Activated CD8-positive, alpha-beta T cell treated with anti-CD3 and anti-CD28 coated beads for 36 hours (primary cell): ENCODE measurements around the gene SIK3. TPM values are rescaled to one million over a fixed set of nuclear protein-coding genes. Genes with fewer than 3 reads are reported as not detected.
"Not testable (repeated sequence)": the region's sequence is repeated elsewhere in the genome, so short reads cannot be mapped to it uniquely, and the experiment has no call there.

ENCODE experiments used
- ATAC-seq: fragments of 200-7000 bp; cut with Tn5 transposase; one replicate; pipeline ENCODE4 v1.10.0; 2021; ENCODE audit warnings: mild to moderate bottlenecking, moderate library complexity
- CTCF ChIA-PET: fragments of 350-600 bp; sonication (Branson Sonifier 250); formaldehyde crosslinking; loops from one replicate; lab custom pipeline; 2021; ENCODE audit warnings: antibody characterized with exemption; lab: Charles Lee
- POLR2A ChIA-PET: fragments of 350-600 bp; sonication (Branson Sonifier 250); formaldehyde crosslinking; loops from one replicate; lab custom pipeline; 2021; ENCODE audit warnings: antibody characterized with exemption; lab: Charles Lee
- DNase-seq: peaks from one replicate; pipeline ENCODE4 v3.0.0-alpha.2; 2020
- H3K27ac Mint-ChIP-seq: one replicate; pipeline ENCODE4 v1.8.0; 2021; ENCODE audit warnings: mild to moderate bottlenecking, mixed read lengths
- H3K27me3 Mint-ChIP-seq: one replicate; pipeline ENCODE4 v1.8.0; 2021; ENCODE audit warnings: mixed read lengths
- H3K36me3 Mint-ChIP-seq: one replicate; pipeline ENCODE4 v1.8.0; 2021; ENCODE audit warnings: low read depth, mixed read lengths
- H3K4me1 Mint-ChIP-seq: one replicate; pipeline ENCODE4 v1.8.0; 2021; ENCODE audit warnings: low read depth, mixed read lengths
- H3K4me3 Mint-ChIP-seq: one replicate; pipeline ENCODE4 v1.8.0; 2021; ENCODE audit warnings: mild to moderate bottlenecking, moderate library complexity, mixed read lengths
- H3K9me3 Mint-ChIP-seq: one replicate; pipeline ENCODE4 v1.8.0; 2021; ENCODE audit warnings: mixed read lengths
- intact Hi-C: fragments of 100-400 bp; cut with micrococcal nuclease; formaldehyde crosslinking; loops from one replicate; pipeline ENCODE4 v1.10.0; 2022
- total RNA-seq, 2 experiments: library from RNA; stranded (reverse); gene quantifications; one replicate each; pipeline ENCODE4 v1.2.3, GENCODE V29; 2021
- TF ChIP-seq, protein P1 (sequence below): fragments of 200-600 bp; IDR thresholded peaks from one replicate; pipeline ENCODE4 v1.8.0; 2022; ENCODE audit warnings: antibody characterized with exemption, mild to moderate bottlenecking

SIK3 gene
- total RNA-seq, 2 experiments from 2014 or later: 18.7 to 24.1 TPM

- TF ChIP-seq, protein P1, sequence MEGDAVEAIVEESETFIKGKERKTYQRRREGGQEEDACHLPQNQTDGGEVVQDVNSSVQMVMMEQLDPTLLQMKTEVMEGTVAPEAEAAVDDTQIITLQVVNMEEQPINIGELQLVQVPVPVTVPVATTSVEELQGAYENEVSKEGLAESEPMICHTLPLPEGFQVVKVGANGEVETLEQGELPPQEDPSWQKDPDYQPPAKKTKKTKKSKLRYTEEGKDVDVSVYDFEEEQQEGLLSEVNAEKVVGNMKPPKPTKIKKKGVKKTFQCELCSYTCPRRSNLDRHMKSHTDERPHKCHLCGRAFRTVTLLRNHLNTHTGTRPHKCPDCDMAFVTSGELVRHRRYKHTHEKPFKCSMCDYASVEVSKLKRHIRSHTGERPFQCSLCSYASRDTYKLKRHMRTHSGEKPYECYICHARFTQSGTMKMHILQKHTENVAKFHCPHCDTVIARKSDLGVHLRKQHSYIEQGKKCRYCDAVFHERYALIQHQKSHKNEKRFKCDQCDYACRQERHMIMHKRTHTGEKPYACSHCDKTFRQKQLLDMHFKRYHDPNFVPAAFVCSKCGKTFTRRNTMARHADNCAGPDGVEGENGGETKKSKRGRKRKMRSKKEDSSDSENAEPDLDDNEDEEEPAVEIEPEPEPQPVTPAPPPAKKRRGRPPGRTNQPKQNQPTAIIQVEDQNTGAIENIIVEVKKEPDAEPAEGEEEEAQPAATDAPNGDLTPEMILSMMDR: no peak
- H3K27me3 Mint-ChIP-seq: no peaks in the 10 kb centered on the region
- intact Hi-C loops: loop anchor here (5.0 kb wide), 1 partner anchor 44 kb away; the partner anchor contains the start of gene APOA5
- H3K27ac Mint-ChIP-seq: no peak overlapping the region
- ATAC-seq: no peak
- no peak overlapping the region for H3K4me3 Mint-ChIP-seq
- DNase-seq: no peak
- H3K36me3 Mint-ChIP-seq: no peaks in the 10 kb centered on the region
- H3K4me1 Mint-ChIP-seq: peaks cover 4% of the 10 kb centered on the region
- ChIA-PET CTCF (interaction anchor here (1.0 to 4.3 kb wide), 36 partner anchors 9 to 391 kb away, joined by 3 to 167 read pairs (median 6); partner anchors contain the start of genes APOA4, APOA5 and ZPR1), POLR2A (interaction anchor here (1.0 to 2.1 kb wide), 7 partner anchors 10 to 65 kb away, joined by 3 to 17 read pairs (median 3); partner anchors contain the start of gene BUD13)
- H3K9me3 Mint-ChIP-seq: no peaks in the 10 kb centered on the region
Observed at GRCh38 chr11:116836632-116836991, 261.6 kb downstream of the SIK3 start.

GRCh38 chr11:116835791-116836631 is 262.2 kb downstream of the SIK3 start:
- CTCF ChIA-PET: interaction anchor here (0.6 to 4.3 kb wide), 55 partner anchors 9 to 1724 kb away, joined by 3 to 167 read pairs (median 5); partner anchors contain the start of genes APOA4, APOA5, BUD13 and ZPR1
- POLR2A ChIA-PET: interaction anchor here (0.7 to 2.1 kb wide), 15 partner anchors 10 to 337 kb away, joined by 3 to 17 read pairs (median 3); partner anchors contain the start of genes BUD13 and ZPR1
- TF ChIP-seq, protein P1: peak; percentile 65
- ATAC-seq: peak; percentile 97
- peak; percentile 89 for DNase-seq
- intact Hi-C loops: loop anchor here (5.0 kb wide), 1 partner anchor 44 kb away; the partner anchor contains the start of gene APOA5
- Mint-ChIP-seq H3K4me3 (peak overlapping the region; percentile 72), H3K9me3 (no peaks in the 10 kb centered on the region), H3K4me1 (peaks cover 4% of the 10 kb centered on the region), H3K36me3 (no peaks in the 10 kb centered on the region), H3K27me3 (no peaks in the 10 kb centered on the region), H3K27ac (peak overlapping the region; percentile 34)

- Mint-ChIP-seq H3K4me1 (peaks cover 4% of the 10 kb centered on the region), H3K27me3 (no peaks in the 10 kb centered on the region), H3K27ac (no peak overlapping the region), H3K9me3 (no peaks in the 10 kb centered on the region), H3K36me3 (no peaks in the 10 kb centered on the region), H3K4me3 (peak overlapping the region; percentile 72)
- no peak for ATAC-seq
- TF ChIP-seq, protein P1: no peak
- DNase-seq: peak; percentile 7
- CTCF ChIA-PET: interaction anchor here (0.6 to 4.3 kb wide), 54 partner anchors 8 to 1724 kb away, joined by 3 to 167 read pairs (median 5); partner anchors contain the start of genes APOA4, APOA5, BUD13 and ZPR1
- POLR2A ChIA-PET: interaction anchor here (0.7 to 2.1 kb wide), 12 partner anchors 10 to 338 kb away, joined by 3 to 17 read pairs (median 3); partner anchors contain the start of genes BUD13 and ZPR1
- intact Hi-C loops: loop anchor here (5.0 kb wide), 1 partner anchor 43 kb away; the partner anchor contains the start of gene APOA5
Observed at GRCh38 chr11:116835042-116835772, 263.0 kb downstream of the SIK3 start.

DNA sequence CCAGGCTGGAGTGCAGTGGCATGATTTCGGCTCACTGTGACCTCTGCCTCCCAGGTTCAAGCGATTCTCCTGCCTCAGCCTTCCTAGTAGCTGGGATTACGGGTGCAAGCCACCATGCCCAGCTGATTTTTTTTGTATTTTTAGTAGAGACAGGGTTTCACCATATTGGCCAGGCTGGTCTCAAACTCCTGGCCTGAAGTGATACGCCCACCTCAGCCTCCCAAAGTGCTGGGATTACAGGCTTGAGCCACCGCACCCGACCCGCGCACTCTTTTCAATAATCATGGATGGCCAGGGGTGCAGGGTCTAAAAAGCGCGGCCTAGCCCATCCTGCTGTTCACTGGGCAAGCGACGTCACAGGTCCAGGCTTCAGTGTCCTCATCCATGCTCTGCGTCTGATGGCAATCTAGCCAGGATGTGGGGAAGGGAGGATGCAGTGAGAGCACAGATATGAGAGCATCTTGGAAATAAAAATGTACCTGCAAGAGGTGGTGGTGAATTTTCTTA is 263.6 kb downstream of the SIK3 start:
- H3K4me3 Mint-ChIP-seq: peak overlapping the region; percentile 72
- ATAC-seq, H3K36me3 Mint-ChIP-seq, H3K9me3 Mint-ChIP-seq, DNase-seq, H3K27me3 Mint-ChIP-seq, H3K27ac Mint-ChIP-seq, H3K4me1 Mint-ChIP-seq: not testable (repeated sequence)
- intact Hi-C loops: loop anchor here (5.0 kb wide), 1 partner anchor 42 kb away; the partner anchor contains the start of gene APOA5
- ChIA-PET CTCF (interaction anchor here (1.8 to 4.3 kb wide), 5 partner anchors 18 to 392 kb away, joined by 5 to 167 read pairs (median 14); partner anchors contain the start of genes APOA5 and ZPR1), POLR2A (interaction anchor here (1.8 kb wide), 1 partner anchor 63 kb away, joined by 7 read pairs; no protein-coding TSS in a partner anchor)
